Ishikawa (cell line): ENCODE data around the gene LPP.

ENCODE experiments used
- CEBPB ChIP-seq: IDR thresholded peaks from 2 replicates; pipeline ENCODE4 v1.6.1; 2012
- CREB1 ChIP-seq: IDR thresholded peaks from 2 replicates; pipeline ENCODE4 v1.6.1; 2012; ENCODE audit warnings: low read depth
- EGR1 ChIP-seq: IDR thresholded peaks from 2 replicates; pipeline ENCODE4 v1.6.1; 2012
- EP300 ChIP-seq: IDR thresholded peaks from 2 replicates; pipeline ENCODE4 v1.6.1; 2012; ENCODE audit warnings: borderline replicate concordance
- FOXM1 ChIP-seq: IDR thresholded peaks from 2 replicates; pipeline ENCODE4 v1.6.1; 2012; ENCODE audit warnings: low read depth, borderline replicate concordance
- NFIC ChIP-seq: IDR thresholded peaks from 2 replicates; pipeline ENCODE4 v1.6.1; 2012
- RAD21 ChIP-seq: IDR thresholded peaks from 2 replicates; pipeline ENCODE4 v1.6.1; 2012; ENCODE audit warnings: low read depth
- TAF1 ChIP-seq: IDR thresholded peaks from 2 replicates; pipeline ENCODE4 v1.6.1; 2012; ENCODE audit warnings: low read depth, mild to moderate bottlenecking
- TCF12 ChIP-seq: IDR thresholded peaks from 2 replicates; pipeline ENCODE4 v1.6.1; 2012; ENCODE audit warnings: low read depth
- TEAD4 ChIP-seq: IDR thresholded peaks from 2 replicates; pipeline ENCODE4 v1.6.1; 2012
- YY1 ChIP-seq: IDR thresholded peaks from 2 replicates; pipeline ENCODE4 v1.6.1; 2012; ENCODE audit warnings: low read depth
- ZBTB7A ChIP-seq: IDR thresholded peaks from 2 replicates; pipeline ENCODE4 v1.6.1; 2012; ENCODE audit warnings: low read depth
- TF ChIP-seq, protein P1 (sequence below): IDR thresholded peaks from 2 replicates; pipeline ENCODE4 v1.6.1; 2012
- TF ChIP-seq, protein P2 (sequence below): IDR thresholded peaks from 2 replicates; pipeline ENCODE4 v1.6.1; 2012; ENCODE audit warnings: low read depth, mild to moderate bottlenecking
- TF ChIP-seq, protein P3 (sequence below): IDR thresholded peaks from 2 replicates; pipeline ENCODE4 v1.6.1; 2012

The LPP gene

DNA sequence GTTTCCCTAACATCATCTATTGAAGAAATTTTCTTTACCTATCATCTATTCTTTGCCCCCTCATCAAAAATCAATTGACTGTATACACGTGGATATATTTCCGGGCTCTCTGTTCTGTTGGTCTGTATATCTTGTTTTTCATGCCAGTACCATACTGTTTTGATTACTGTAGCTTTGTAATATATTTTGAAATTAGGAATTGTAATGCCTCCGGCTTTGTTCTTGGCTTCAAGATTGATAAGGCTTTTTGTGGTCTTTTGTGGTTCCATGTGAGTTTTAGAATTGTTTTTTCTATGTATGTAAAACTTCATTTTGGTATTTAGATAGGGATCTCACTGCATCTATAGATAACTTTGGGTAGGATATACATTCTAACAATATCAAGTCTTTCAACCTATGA, 454.4 kb downstream of the LPP start:
- TF ChIP-seq TAF1 (no peak), FOXM1 (no peak), TEAD4 (no peak), EP300 (no peak), CEBPB (no peak)

DNA sequence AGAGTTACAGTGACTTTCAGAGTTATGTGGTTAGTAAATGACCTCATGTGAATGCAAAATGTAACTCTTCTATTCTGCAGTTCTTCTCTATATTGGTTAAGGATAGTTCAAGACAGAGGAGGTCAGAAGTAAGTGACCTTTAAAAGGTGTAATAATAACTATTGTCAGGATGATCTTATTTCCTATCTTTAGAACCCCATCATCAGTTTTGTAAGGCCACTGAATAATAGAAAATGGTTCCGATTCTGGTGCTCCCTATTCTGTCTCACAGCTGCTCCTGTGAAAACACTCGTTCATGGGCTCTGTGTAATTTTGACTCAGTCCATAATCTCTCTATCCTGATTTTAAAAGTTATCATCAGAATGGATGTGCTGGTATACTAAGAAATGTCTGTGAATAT, 463.3 kb downstream of the LPP start:
- TF ChIP-seq NFIC = no peak

DNA sequence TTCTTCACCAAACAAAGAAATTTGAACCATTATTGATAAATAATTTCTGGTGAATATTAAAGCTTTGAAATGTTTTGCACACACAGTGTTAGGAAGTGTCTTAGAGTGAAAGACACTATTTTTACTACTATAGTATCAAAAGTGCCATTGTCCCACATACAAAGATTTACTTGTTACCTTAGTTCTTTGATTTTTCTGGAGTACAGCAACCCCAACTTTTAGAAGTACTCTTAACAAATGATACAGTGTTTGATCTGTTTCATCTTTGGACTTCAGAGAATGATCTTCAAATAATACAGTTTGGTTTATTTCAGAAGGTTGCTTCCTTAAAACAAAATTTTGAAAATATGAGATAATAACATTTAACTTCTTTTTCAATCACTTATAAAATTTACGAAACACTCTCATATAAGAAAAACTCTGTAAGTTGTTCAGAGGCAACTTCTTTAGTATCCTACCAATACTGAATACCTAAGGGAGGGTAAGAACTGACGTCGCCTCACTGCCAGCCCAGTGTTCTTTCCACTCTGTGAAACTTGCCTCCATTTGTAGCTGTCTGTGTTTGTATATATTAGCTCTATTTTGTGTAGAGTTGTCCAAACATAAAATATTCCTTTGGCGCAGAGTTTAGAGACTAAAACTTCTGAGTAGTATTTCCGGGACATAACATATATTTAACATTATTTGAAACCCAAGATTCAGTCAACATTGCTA, 464.2 kb downstream of the LPP start:
- TF ChIP-seq, protein P1, sequence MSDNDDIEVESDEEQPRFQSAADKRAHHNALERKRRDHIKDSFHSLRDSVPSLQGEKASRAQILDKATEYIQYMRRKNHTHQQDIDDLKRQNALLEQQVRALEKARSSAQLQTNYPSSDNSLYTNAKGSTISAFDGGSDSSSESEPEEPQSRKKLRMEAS = no peak
- TF ChIP-seq, protein P2, sequence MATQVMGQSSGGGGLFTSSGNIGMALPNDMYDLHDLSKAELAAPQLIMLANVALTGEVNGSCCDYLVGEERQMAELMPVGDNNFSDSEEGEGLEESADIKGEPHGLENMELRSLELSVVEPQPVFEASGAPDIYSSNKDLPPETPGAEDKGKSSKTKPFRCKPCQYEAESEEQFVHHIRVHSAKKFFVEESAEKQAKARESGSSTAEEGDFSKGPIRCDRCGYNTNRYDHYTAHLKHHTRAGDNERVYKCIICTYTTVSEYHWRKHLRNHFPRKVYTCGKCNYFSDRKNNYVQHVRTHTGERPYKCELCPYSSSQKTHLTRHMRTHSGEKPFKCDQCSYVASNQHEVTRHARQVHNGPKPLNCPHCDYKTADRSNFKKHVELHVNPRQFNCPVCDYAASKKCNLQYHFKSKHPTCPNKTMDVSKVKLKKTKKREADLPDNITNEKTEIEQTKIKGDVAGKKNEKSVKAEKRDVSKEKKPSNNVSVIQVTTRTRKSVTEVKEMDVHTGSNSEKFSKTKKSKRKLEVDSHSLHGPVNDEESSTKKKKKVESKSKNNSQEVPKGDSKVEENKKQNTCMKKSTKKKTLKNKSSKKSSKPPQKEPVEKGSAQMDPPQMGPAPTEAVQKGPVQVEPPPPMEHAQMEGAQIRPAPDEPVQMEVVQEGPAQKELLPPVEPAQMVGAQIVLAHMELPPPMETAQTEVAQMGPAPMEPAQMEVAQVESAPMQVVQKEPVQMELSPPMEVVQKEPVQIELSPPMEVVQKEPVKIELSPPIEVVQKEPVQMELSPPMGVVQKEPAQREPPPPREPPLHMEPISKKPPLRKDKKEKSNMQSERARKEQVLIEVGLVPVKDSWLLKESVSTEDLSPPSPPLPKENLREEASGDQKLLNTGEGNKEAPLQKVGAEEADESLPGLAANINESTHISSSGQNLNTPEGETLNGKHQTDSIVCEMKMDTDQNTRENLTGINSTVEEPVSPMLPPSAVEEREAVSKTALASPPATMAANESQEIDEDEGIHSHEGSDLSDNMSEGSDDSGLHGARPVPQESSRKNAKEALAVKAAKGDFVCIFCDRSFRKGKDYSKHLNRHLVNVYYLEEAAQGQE = no peak
- TF ChIP-seq YY1 (no peak), EGR1 (no peak), ZBTB7A (no peak), TCF12 (no peak), EP300 (no peak), TEAD4 (no peak), CEBPB (no peak), RAD21 (no peak)
- TF ChIP-seq, protein P3, sequence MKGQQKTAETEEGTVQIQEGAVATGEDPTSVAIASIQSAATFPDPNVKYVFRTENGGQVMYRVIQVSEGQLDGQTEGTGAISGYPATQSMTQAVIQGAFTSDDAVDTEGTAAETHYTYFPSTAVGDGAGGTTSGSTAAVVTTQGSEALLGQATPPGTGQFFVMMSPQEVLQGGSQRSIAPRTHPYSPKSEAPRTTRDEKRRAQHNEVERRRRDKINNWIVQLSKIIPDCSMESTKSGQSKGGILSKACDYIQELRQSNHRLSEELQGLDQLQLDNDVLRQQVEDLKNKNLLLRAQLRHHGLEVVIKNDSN = no peak

DNA sequence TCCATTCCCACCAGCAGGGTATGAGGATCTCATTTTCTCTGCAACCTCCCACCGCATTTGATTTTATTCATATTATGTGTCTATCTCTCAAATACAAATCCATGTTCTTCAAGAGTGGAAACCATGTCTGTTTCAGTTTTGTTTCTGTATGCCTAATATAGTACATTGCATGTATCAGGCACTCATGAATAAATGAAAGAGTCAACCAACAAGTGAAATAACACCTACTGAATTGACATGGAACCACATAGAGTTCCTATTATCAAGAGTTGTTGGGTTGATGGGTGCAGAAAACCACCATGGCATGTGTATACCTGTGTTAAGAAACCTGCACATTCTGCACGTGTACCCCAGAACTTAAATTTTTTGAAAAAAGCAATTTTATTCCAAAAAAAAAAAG, 466.8 kb downstream of the LPP start:
- TF ChIP-seq, protein P2 = no peak
- TF ChIP-seq, protein P1 = no peak
- no peak for TF ChIP-seq EP300
- no peak for TF ChIP-seq CEBPB
- TF ChIP-seq YY1 = no peak
- TF ChIP-seq TEAD4 = no peak
- TF ChIP-seq NFIC = no peak
- TF ChIP-seq CREB1 = no peak
- no peak for TF ChIP-seq EGR1
- TF ChIP-seq FOXM1 = no peak
- TF ChIP-seq, protein P3 = no peak
- TF ChIP-seq TCF12 = no peak
- TF ChIP-seq TAF1 = no peak
- TF ChIP-seq RAD21 = no peak
- TF ChIP-seq ZBTB7A = no peak

DNA sequence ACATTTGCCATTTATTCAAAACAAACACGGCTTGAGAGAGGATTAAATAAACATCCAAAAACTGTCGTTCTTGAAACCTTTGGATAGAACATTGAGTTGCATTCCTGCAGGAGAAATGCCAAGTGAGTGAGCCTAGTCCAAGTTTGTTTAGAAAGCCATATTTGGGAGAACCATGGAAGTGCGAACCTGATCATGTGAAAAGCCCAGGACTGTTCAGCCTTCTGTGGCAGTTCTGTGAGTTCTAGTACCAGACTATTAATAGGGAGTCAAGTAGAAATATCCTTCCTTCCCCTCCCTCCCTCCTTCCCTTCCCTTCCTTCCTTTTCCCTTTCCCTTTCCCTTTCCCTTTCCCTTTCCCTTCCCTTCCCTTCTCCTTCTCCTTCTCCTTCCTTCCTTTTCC, 470.4 kb downstream of the LPP start:
- TF ChIP-seq EP300 = no peak
- TF ChIP-seq FOXM1 = no peak
- TF ChIP-seq CEBPB = no peak
- TF ChIP-seq EGR1 = no peak
- TF ChIP-seq TAF1 = no peak
- TF ChIP-seq CREB1 = no peak

DNA sequence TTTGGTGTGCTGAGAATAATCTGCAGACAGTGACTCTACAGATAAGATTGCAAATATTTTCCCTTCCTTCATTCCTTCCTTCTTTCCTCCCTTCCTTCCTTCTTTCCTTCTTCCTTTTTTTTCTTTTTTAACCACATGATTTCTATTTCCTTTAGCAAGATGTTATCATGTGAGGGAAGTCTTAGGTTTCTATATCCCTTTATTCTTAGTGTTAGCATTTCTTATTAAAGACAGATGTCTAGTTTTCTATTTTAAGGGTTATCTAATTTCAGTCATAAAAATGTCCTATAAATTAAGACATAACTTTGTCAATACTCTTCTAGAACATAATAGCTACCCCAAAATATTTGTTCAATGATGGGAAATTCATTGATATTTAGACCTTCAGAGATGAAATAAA, 470.9 kb downstream of the LPP start:
- TF ChIP-seq, protein P3 = no peak
- TF ChIP-seq, protein P1 = no peak
- TF ChIP-seq TAF1 = no peak
- TF ChIP-seq RAD21 = no peak
- no peak for TF ChIP-seq TEAD4
- TF ChIP-seq NFIC = no peak
